Pancreas (tissue), 10 donors: ENCODE data around the gene CAV3. TPM values are rescaled to one million over a fixed set of nuclear protein-coding genes. Genes with fewer than 3 reads are reported as not detected.

Source experiments
- ATAC-seq, 4 donors: fragments of 200-7000 bp; cut with Tn5 transposase; one replicate each; pipeline versions ENCODE4 v1.8.0 to v1.9.1; 2020; ENCODE audit warnings: mild to moderate bottlenecking in 4 of 4, moderate library complexity in 4 of 4
- DNase-seq, 6 donors: peaks; one replicate each; pipeline ENCODE4 v3.0.0-alpha.2; 2020
- FAIRE-seq: peaks from 2 replicates; lab custom pipeline; 2012; peaks lifted over from hg19 to GRCh38; lab: Jason Lieb, UNC
- H3K27ac ChIP-seq, 4 donors: fragments of 200-600 bp; sonication (generic); 1 replicate in 3 of 4; 2 replicates in 1 of 4; pipeline versions ENCODE4 v1.5.0 to v1.8.0; 2020
- H3K27me3 ChIP-seq, 4 donors: fragments of 200-600 bp; one replicate each; pipeline ENCODE4 v1.8.0; 2021
- H3K36me3 ChIP-seq, 3 donors: fragments of 200-600 bp; sonication (generic) in 1 of 3; one replicate each; pipeline versions ENCODE4 v1.5.0 to v1.8.0; 2020 to 2021
- H3K4me1 ChIP-seq, 3 donors: fragments of 200-600 bp; one replicate each; pipeline ENCODE4 v1.8.0; 2021
- H3K4me3 ChIP-seq, 4 donors: fragments of 200-600 bp; sonication (generic) in 2 of 4; one replicate each; pipeline versions ENCODE4 v1.5.0 to v1.8.0; 2020 to 2021
- H3K9me3 ChIP-seq, 4 donors: fragments of 200-600 bp; one replicate each; pipeline ENCODE4 v1.8.0; 2021
- CTCF ChIP-seq, 4 donors: fragments of 200-600 bp; sonication (generic) in 3 of 4; IDR thresholded peaks; one replicate each; pipeline versions ENCODE4 v1.5.0 to v1.8.0; 2021; ENCODE audit warnings: antibody characterized with exemption in 4 of 4
- WGBS, 2 donors: extraction: QIAGEN DNeasy Blood & Tissue Kit; methylation state at CpG; one replicate each; pipeline ENCODE4 v1.1.7; 2013; 5-methylcytosine and 5-hydroxymethylcytosine counted together
- intact Hi-C, 3 donors: fragments of 100-400 bp; cut with DNase I; formaldehyde crosslinking; loops; one replicate each; pipeline versions ENCODE4 v1.11.1 to v1.14.2; 2022
- polyA plus RNA-seq, 2 donors: library from polyadenylated mRNA; stranded (reverse); fragments of 200-250 nt; gene quantifications; one replicate each; pipeline ENCODE4 v1.2.3, GENCODE V29; 2013
- total RNA-seq, 6 donors: library from RNA; stranded (reverse); fragmentation: NEBNext Ultra II Directional in 4 of 6; extraction: Animal tissue kit (Norgen Biotek cat#: 25700) in 4 of 6; gene quantifications; one replicate each; pipeline versions ENCODE4 v1.2.1 to v1.2.4, GENCODE V29; 2021 to 2023
- donor health status: healthy with polysubstance abuse.
- donor health status: DM: no; HTN: no; CAD: no; lungs with moderate emphysema.
- donor health status: DM: no; HTN: no; CAD: no.
- donor health status: control.
- donor health status: control.
- donor health status: Bipolar disorder and iron deficiency.
- donor health status: DM: yes; HTN: yes; CAD: no.
- donor health status: DM: no; HTN: no; CAD: no.
- donor health status: DM: no; HTN: no; CAD: no.
- donor health status: DM: yes; HTN: yes; CAD: no.

Gene CAV3
- total and polyA plus RNA-seq, 8 donors: not detected

GRCh38 chr3:8760506-8760905 is 26.9 kb downstream of the CAV3 start:
- FAIRE-seq: no peak
- Histone ChIP-seq H3K4me3 (no peak overlapping the region), H3K9me3 (no peaks in the 10 kb centered on the region), H3K36me3 (no peaks in the 10 kb centered on the region), H3K27ac (no peak overlapping the region), H3K4me1 (no peaks in the 10 kb centered on the region), H3K27me3 (no peaks in the 10 kb centered on the region)
- no peak for TF ChIP-seq CTCF (IDR thresholded peaks at IDR 0.05)
- intact Hi-C loops: no loop called here
- ATAC-seq: no peak
- DNase-seq: no peak
- WGBS, 2 donors: 74 to 84% methylated on average over 5 of the region's 5 CpGs

- no peak for TF ChIP-seq CTCF (IDR thresholded peaks at IDR 0.05)
- Histone ChIP-seq H3K4me3 (no peak overlapping the region), H3K27me3 (peaks cover 0 to 1% (median 0%) of the 10 kb centered on the region in 4 donors), H3K4me1 (no peaks in the 10 kb centered on the region), H3K9me3 (no peaks in the 10 kb centered on the region), H3K36me3 (no peaks in the 10 kb centered on the region), H3K27ac (no peak overlapping the region)
- FAIRE-seq (no peak), ATAC-seq (no peak), DNase-seq (no peak)
- 57 to 64% methylated on average over 5 of the region's 5 CpGs for WGBS, 2 donors
- intact Hi-C loops: no loop called here
Measured at GRCh38 chr3:8761866-8762265, 28.3 kb downstream of the CAV3 start.

GRCh38 chr3:8762607-8763377 is 29.2 kb downstream of the CAV3 start:
- no peak overlapping the region for H3K4me3 ChIP-seq
- ATAC-seq (no peak), FAIRE-seq (no peak), DNase-seq (no peak)
- H3K27ac ChIP-seq: no peak overlapping the region
- no peaks in the 10 kb centered on the region for H3K4me1 ChIP-seq
- 65 to 77% methylated on average over 11 of the region's 11 CpGs for WGBS, 2 donors
- H3K9me3 ChIP-seq: no peaks in the 10 kb centered on the region
- intact Hi-C loops: no loop called here
- H3K36me3 ChIP-seq: no peaks in the 10 kb centered on the region
- peaks cover 0 to 9% (median 0%) of the 10 kb centered on the region in 4 donors for H3K27me3 ChIP-seq
- no peak for TF ChIP-seq CTCF (IDR thresholded peaks at IDR 0.05)

GRCh38 chr3:8764528-8764927 is 30.9 kb downstream of the CAV3 start:
- DNase-seq (no peak), FAIRE-seq (no peak), ATAC-seq (no peak)
- H3K4me1 ChIP-seq: peaks cover 0 to 10% (median 0%) of the 10 kb centered on the region in 3 donors
- WGBS, 2 donors: 74 to 88% methylated on average over 6 of the region's 6 CpGs
- H3K36me3 ChIP-seq: no peaks in the 10 kb centered on the region
- TF ChIP-seq CTCF (IDR thresholded peaks at IDR 0.05): no peak
- H3K27ac ChIP-seq: no peak overlapping the region
- H3K27me3 ChIP-seq: peaks cover 0 to 9% (median 1%) of the 10 kb centered on the region in 4 donors
- no peaks in the 10 kb centered on the region for H3K9me3 ChIP-seq
- H3K4me3 ChIP-seq: no peak overlapping the region
- intact Hi-C loops: no loop called here

- FAIRE-seq: no peak
- TF ChIP-seq CTCF (IDR thresholded peaks at IDR 0.05): no peak
- Histone ChIP-seq H3K9me3 (no peaks in the 10 kb centered on the region), H3K36me3 (no peaks in the 10 kb centered on the region), H3K4me3 (no peak overlapping the region), H3K4me1 (peaks cover 0 to 10% (median 0%) of the 10 kb centered on the region in 3 donors), H3K27me3 (peaks cover 0 to 17% (median 1%) of the 10 kb centered on the region in 4 donors), H3K27ac (no peak overlapping the region)
- no peak for ATAC-seq
- intact Hi-C loops: no loop called here
- WGBS, 2 donors: 45 to 57% methylated on average over 4 of the region's 4 CpGs
- no peak for DNase-seq
Measured at GRCh38 chr3:8765528-8765927, 31.9 kb downstream of the CAV3 start.
